ENCODE results near the gene GDPD1.
"Not testable (repeated sequence)": the region's sequence is repeated elsewhere in the genome, so short reads cannot be mapped to it uniquely, and the experiment has no call there.

Gene GDPD1

DNA sequence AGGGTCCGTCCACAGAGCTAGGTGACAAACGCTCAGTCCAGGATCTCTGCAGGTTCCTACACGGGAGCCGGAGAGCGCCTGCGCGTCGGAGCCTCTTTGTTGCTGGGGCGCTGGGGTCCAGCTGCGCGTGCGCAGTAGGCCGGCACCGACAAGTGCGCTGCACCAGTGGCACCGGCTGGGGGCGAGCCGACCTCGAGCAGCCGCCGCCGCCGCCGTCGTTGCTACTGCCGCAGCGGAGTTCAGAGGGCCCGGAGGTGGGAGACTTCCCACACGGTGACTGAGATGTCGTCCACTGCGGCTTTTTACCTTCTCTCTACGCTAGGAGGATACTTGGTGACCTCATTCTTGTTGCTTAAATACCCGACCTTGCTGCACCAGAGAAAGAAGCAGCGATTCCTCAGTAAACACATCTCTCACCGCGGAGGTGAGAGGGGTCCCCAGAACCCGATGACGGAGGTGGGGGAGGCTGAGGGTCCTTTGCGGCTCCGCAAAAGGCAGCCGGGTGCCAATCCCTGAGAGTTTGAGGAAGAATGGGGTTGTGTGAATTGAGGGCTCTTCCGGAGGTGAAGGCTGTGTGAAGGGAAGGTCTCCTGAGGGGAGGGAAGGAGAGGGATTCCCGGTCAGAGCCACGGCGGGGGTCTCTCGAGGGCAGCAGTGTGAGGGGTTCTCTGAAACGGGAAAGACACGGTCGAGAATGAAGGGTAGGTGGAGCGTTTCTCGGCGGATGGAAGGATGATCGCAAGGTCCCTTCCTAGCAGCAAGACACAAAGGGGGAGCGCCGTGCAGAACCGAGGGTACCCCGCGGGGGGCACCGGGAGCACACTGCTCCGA is at the start of gene GDPD1:
Gene GDPD1, plus strand, starts transcription at position 184 of the 831 bp plus-strand sequence. Its CDS starts 99 bp downstream, at position 283.
- DNase-seq (ENCODE audit: low read depth): peak; percentile 57

GRCh38 chr17:59172436-59173004 is 47.8 kb upstream of the GDPD1 start:
- DNase-seq (ENCODE audit: low read depth): no peak

DNA sequence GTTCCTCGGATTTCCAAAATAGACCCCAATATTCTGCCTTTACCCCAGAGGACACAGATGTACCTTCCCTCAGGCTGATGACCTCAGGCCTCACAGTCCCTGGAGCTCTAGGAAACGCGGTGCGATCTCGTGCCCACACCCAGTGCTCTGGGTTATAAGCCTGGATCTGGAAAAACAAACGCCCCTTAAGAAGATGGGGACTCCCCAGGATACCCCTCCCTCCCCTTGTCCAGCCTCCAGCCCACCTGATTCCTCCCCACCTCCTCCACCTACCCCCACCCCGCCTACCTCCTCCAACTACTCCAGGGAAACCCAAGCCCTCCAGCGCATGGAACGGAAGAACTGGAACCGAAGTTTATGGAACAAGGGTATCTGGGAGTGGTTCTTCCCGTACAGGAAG is 45.6 kb upstream of the GDPD1 start:
- no peak for DNase-seq (ENCODE audit: low read depth)

DNA sequence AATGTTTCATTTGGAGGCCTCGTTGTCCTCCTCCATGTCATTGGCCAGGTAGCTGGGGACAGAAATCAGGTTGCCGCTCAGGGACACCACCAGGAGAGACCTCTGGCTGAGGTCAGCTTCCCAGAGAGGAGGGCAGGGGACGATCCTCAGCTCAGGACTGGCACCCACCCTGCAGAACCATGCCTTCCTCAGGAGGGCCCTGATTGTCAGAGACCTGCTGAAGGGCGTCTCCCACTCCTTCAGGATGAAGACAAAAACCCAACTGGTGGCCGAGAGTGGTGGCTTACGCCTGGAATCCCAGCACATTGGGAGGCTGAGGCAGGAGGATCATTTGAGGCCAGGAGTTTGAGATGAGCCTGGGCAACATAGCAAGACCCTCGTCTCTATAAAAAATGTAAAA is 45.2 kb upstream of the GDPD1 start:
- DNase-seq (ENCODE audit: low read depth): no peak

DNA sequence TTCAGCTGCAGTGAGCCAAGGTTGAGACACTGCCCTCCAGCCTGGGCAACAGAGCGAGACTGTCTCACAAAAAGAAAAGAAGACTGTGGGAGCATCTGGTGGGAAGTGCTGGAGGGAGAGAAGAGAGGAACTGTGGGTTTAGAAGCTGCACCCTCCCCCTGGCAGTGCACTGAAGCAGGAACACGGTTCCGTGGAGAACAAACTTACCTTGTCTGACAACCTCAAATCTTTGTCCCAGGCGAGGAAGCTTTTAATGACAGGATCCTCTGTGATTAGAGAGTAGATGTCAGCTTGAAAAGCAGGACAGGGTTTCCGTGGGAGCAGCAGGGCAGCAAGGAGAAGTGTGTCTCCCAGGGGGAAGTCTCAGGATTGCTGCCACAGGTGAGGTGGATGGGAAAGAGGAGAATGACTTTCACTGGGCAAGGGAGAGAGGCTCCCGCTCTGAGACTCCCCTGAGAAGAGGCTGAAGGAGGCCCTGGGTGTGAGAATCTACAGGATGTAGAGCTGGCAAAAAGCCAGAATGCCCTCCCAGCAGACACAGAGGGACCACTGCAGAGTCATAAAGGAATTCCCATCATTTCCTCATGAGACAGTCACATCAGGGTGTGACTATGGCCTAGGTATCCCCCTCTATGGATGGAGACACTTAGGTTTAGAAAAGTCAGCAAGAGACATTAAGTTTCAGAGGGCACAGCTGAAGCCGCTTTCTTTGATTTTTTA is 41.9 kb upstream of the GDPD1 start:
- DNase-seq (ENCODE audit: low read depth): no peak

- DNase-seq (ENCODE audit: low read depth): not testable (repeated sequence)
Measured at GRCh38 chr17:59179601-59180000, 40.7 kb upstream of the GDPD1 start.

- DNase-seq (ENCODE audit: low read depth): no peak
Measured at GRCh38 chr17:59180626-59181025, 39.7 kb upstream of the GDPD1 start.

- no peak for DNase-seq (ENCODE audit: low read depth)
Measured at GRCh38 chr17:59181481-59181880, 38.8 kb upstream of the GDPD1 start.

DNA sequence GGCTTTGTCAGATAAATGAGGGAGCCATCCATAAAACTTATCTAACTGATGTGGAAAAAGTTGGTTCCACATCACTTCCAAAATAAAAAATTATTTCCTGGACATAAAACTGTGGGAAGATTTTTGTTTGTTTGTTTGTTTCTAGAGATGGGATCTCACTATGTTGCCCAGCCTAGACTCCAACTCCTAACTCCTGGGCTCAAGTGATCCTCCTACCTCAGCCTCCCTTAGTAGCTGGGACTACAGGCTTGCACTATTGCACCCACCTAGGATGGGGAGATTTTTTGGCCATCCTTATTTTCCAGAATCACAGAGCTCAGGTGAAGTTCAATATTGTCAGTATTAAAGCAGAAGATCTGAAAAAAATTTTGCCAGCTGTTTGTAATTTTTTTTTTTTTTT is 34.3 kb upstream of the GDPD1 start:
- DNase-seq (ENCODE audit: low read depth): no peak

- no peak for DNase-seq (ENCODE audit: low read depth)
Measured at GRCh38 chr17:59186850-59187249, 33.5 kb upstream of the GDPD1 start.

DNA sequence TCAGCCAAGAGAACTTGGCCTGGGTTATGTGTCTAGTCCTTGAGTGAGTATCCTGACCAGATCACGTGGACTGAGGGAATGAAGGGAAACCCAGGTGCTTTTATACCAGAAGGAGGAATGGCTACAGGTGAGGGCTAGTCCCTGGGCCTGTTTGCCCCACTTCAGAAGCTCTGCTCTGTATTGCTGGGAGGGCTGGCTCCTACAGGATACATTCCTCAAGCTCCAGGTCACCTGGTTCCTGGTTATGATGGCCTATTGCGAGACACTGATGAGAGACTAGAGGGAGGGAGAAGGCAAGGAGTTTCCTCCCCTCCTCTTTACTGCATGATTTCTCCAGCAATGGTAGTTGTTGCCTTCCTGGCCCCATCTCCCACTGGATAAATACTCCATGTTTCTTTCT is 29.5 kb upstream of the GDPD1 start:
- DNase-seq (ENCODE audit: low read depth): no peak

DNA sequence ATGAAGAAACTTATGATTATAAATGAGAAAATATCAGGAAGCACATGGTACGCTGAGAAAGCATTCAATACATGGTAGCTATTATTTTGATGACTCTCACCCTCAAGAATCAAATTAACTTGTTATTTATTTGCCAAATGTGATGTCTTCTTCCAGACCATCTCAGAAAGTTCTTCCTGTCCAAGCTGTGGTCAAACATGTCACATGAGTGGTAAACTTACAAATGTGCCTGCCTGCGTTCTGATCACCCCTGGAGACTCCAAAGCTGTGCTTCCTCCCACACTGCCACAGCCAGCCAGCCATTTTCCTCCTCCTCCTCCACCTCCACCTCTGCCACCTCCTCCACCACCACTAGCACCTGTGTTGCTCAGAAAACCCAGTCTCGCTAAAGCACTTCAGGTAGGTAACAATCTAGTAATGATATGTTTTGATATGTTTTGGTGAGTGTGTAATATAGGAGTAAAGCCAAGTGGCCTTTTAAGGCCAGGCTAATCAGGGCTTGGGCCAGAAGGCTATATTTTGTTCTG is 26.9 kb upstream of the GDPD1 start:
- no peak for DNase-seq (ENCODE audit: low read depth)

- no peak for DNase-seq (ENCODE audit: low read depth)
Measured at GRCh38 chr17:59199398-59199797, 20.9 kb upstream of the GDPD1 start.

DNA sequence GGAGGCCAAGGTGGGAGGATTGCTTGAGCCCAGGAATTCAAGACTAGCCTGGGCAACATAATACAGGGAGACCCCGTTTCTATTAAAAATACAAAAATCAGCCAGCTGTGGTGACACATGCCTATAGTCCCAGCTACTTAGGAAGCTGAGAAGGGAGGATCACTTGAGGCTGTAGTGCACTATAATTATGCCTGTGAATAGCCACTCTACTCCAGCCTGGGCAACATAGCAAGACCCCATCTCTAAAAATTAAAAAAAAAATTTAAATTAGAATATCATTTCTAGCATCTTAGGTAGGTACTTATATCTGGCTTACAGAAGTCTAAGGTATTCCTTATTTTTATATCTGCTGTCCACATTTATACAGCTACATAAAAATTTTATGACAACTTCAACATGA is 18.0 kb upstream of the GDPD1 start:
- no peak for DNase-seq (ENCODE audit: low read depth)

GRCh38 chr17:59219370-59219769 is 941 bp upstream of the GDPD1 start:
- DNase-seq (ENCODE audit: low read depth): no peak

DNA sequence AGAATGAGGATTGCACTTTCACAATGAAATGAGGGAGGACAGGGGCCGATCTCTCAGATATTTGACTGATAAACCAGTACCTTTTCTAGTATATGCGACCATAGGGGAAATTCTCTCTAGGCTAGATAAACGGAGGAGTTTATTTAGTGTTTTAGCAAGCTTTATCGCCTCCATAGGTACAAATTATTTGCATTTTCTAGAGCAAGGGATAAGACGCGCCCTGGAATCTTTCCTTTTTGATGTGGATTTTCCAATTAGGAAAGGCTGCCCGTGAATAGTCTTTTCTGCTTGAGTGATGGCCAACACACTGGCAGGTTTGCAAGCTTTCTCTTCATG is 351 bp upstream of the GDPD1 start:
- DNase-seq (ENCODE audit: low read depth): no peak

DNA sequence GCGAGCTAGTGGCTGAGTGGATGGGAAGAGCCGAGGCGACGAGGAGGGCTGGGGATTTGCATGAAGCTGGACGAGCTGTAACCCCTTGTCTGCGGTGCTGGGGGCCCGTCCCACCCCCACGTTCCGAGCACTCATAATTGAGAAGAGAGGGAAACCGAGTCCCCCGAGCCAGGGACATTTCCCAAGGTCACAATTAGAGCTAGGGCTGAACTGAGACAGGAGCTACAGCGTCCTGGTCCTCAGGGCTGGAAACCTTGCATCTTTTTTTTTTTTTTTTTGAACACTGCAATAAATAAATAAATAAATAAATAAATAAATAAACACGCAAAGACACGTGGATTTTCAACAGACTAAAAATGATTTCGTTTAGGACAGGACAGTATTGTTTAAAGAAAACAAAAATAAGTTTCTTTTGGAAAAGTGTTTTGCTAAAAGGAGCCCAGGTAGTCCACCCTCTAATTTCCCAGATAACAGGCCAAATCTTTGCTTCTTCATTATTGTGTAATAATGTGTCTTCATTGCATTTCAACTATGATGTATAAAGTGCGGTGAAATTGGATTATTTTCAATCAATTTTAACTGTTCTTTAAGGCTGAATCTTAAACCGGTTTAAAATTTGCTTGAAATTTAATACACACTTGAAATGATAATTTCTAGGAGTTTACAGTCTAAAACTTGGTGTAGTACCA is 992 bp downstream of the GDPD1 start:
- no peak for DNase-seq (ENCODE audit: low read depth)

DNA sequence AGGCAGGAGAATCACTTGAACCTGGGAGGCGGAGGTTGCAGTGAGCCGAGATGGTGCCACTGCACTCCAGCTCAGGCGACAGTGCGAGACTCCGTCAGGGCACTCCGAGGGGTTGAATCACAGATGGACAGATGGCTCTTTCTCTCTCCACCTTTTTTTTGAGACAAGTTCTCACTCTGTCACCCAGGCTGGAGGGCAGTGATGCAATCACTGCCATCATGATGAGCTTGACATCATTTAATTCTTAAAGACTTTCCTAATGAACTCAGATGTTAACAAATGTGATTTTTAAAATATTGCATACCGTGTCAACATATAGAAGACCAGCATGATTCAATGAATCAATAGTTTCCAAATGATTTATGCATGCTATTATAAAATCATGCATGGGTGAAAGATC is 3.5 kb downstream of the GDPD1 start:
- DNase-seq (ENCODE audit: low read depth): no peak

DNA sequence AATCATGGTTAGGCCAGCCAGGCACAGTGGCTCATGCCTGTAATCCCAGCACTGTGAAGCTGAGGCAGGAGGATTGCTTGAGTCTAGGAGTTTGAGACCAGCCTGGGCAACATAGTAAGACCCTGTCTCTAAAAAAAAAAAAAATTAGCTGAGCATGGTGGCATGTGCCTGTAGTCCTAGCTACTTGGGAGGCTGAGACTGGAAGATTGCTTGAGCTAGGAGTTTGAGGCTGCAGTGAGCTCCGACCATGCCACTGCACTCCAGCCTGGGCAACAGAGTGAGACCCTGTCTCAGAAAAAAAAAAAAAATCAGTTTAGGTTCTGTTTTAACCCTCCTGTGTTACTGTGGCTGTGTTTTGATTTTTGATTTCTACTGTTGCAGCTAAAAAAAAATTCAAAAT is 8.3 kb downstream of the GDPD1 start:
- not testable (repeated sequence) for DNase-seq (ENCODE audit: low read depth)

- DNase-seq (ENCODE audit: low read depth): no peak
Measured at GRCh38 chr17:59230764-59231163, 10.5 kb downstream of the GDPD1 start.

DNA sequence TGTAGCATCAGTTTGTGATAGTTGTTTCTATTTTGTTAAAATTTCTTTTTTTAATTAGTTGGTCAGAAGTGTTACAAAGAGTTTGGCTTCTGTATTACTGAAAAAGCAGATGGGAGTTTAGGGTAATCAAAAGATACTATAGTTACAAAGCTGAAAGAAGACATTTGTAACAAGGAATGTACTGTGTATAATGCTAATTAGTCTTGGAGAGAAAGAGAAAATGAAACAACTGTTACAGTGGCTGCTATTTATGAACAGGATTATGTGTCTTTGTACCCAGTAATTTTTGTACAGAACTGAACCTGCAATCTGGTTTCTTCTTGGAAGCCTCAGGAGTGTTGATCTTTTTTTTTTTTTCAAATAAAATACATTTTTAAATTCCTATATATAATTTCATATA is 14.3 kb downstream of the GDPD1 start:
- DNase-seq (ENCODE audit: low read depth): no peak

DNA sequence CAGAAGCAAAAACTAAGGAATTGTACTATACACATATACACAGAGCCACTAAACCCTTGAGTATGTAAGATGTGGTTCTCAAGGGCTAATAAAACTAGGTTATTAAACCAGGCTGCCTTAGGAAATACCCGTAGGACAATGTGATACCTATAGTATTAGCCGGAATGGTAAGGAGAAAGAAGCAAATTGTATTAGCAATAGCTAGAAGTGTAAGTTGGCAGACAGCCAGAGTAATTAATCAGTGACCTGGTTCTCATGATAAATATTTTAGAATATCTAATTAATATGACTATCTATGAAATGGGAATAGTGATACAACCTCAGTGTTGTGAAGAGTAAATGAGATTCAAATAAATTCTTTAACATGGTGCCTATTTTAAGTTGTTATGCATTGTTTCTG is 18.6 kb downstream of the GDPD1 start:
- no peak for DNase-seq (ENCODE audit: low read depth)

- no peak for DNase-seq (ENCODE audit: low read depth)
Measured at GRCh38 chr17:59244081-59244480, 23.8 kb downstream of the GDPD1 start.
